AML-193 (cell line): ENCODE measurements around the gene ITPR1.

ENCODE experiments used
- DNase-seq, 2 experiments: peaks; one replicate each; lab custom pipeline; 2025; lab: John Stamatoyannopoulos, UW

ITPR1 gene

GRCh38 chr3:4491855-4492207 lies 1.3 kb upstream of the ITPR1 start:
- no peak for DNase-seq

GRCh38 chr3:4492208-4493013 lies 737 bp upstream of the ITPR1 start:
- DNase-seq: peak; percentile 68 to 72

GRCh38 chr3:4493941-4494894 lies 1.1 kb downstream of the ITPR1 start:
- peak; percentile 47 to 61 for DNase-seq

GRCh38 chr3:4494895-4495264 lies 1.7 kb downstream of the ITPR1 start:
- peak; percentile 46 to 61 for DNase-seq

GRCh38 chr3:4495294-4496086 lies 2.3 kb downstream of the ITPR1 start:
- DNase-seq: peak; percentile 56 to 57

- DNase-seq: no peak
These were observed 2.9 kb downstream of the ITPR1 start for GRCh38 chr3:4496087-4496452.

GRCh38 chr3:4497005-4497692 lies 4.0 kb downstream of the ITPR1 start:
- DNase-seq: no peak

GRCh38 chr3:4497843-4498324 lies 4.7 kb downstream of the ITPR1 start:
- DNase-seq: no peak

- no peak for DNase-seq
These were observed 5.3 kb downstream of the ITPR1 start for GRCh38 chr3:4498446-4498845.

GRCh38 chr3:4501437-4501836 lies 8.3 kb downstream of the ITPR1 start:
- no peak for DNase-seq

- no peak for DNase-seq
These were observed 8.8 kb downstream of the ITPR1 start for GRCh38 chr3:4501927-4502326.

GRCh38 chr3:4503050-4503449 lies 9.9 kb downstream of the ITPR1 start:
- DNase-seq: no peak

GRCh38 chr3:4504340-4505261 lies 11.5 kb downstream of the ITPR1 start:
- DNase-seq: peak; percentile 69 to 73

- DNase-seq: no peak
These were observed 12.8 kb downstream of the ITPR1 start for GRCh38 chr3:4505688-4506558.

GRCh38 chr3:4506559-4507023 lies 13.4 kb downstream of the ITPR1 start:
- no peak for DNase-seq

GRCh38 chr3:4507024-4507596 lies 14.0 kb downstream of the ITPR1 start:
- peak; percentile 24 to 45 for DNase-seq

- DNase-seq: no peak
These were observed 15.2 kb downstream of the ITPR1 start for GRCh38 chr3:4508048-4508981.

GRCh38 chr3:4509043-4509442 lies 15.9 kb downstream of the ITPR1 start:
- DNase-seq: no peak
